A549 (cell line): ENCODE measurements around the gene DDX47. TPM values are rescaled to one million over a fixed set of nuclear protein-coding genes. Genes with fewer than 3 reads are reported as not detected.

Experiments used
- ATAC-seq, 2 experiments: fragments of 200-7000 bp in 1 of 2; fragments of >200 bp in 1 of 2; cut with Nextera tagmentation in 1 of 2; cut with Tn5 transposase in 1 of 2; 3 replicates each; pipeline versions ENCODE4 v1.8.0 to v1.9.1; 2018 to 2020; ENCODE audit warnings: mild to moderate bottlenecking in 1 of 2, moderate library complexity in 1 of 2
- CTCF ChIA-PET: fragments of 300-600 bp; sonication (Branson Sonifier 250); formaldehyde crosslinking; extraction: SDS; loops from one replicate; lab custom pipeline; 2021; ENCODE audit warnings: antibody characterized with exemption, inconsistent platforms; lab: Yijun Ruan, JAX
- POLR2A ChIA-PET: fragments of 350-600 bp; formaldehyde crosslinking; extraction: SDS; loops from one replicate; lab custom pipeline; 2021; ENCODE audit warnings: antibody characterized with exemption, inconsistent platforms; lab: Yijun Ruan, JAX
- DNase-seq, 2 experiments: peaks; one replicate each; pipeline versions ENCODE4 v3.0.0 to v3.0.0-alpha.2; 2011 to 2016; ENCODE audit warnings: low read depth in 1 of 2, low spot score in 1 of 2
- FAIRE-seq: peaks from 2 replicates; lab custom pipeline; 2011; peaks lifted over from hg19 to GRCh38; lab: Jason Lieb, UNC
- H3K27ac ChIP-seq, 2 experiments: fragments of >200 bp; sonication (Bioruptor Twin); formaldehyde crosslinking; 3 replicates each; pipeline ENCODE4 v1.5.1; 2016 to 2017
- H3K4me1 ChIP-seq: fragments of >200 bp; sonication (Bioruptor Twin); formaldehyde crosslinking; 3 replicates; pipeline ENCODE4 v1.6.1; 2016
- H3K4me2 ChIP-seq: fragments of >200 bp; sonication (Bioruptor Twin); formaldehyde crosslinking; 3 replicates; pipeline ENCODE4 v1.6.1; 2016
- H3K4me3 ChIP-seq: fragments of >200 bp; sonication (Bioruptor Twin); formaldehyde crosslinking; 3 replicates; pipeline ENCODE4 v1.5.1; 2016
- H3K9me3 ChIP-seq: fragments of >200 bp; sonication (Bioruptor Twin); formaldehyde crosslinking; 3 replicates; pipeline ENCODE4 v1.6.1; 2016
- CEBPB ChIP-seq, 2 experiments: fragments of >200 bp in 1 of 2; sonication (Bioruptor Twin) in 1 of 2; formaldehyde crosslinking in 1 of 2; IDR thresholded peaks; 2 replicates each; pipeline ENCODE4 v1.6.1; 2012 to 2016
- CHD2 ChIP-seq: fragments of 150-350 bp; IDR thresholded peaks from 2 replicates; pipeline ENCODE4 v1.6.1; 2014; ENCODE audit warnings: low read length; ENCODE audit not compliant: partially characterized antibody
- CHD4 ChIP-seq: fragments of 200-600 bp; sonication (generic); IDR thresholded peaks from 2 replicates; pipeline ENCODE4 v1.6.1; 2016; ENCODE audit warnings: antibody characterized with exemption, mild to moderate bottlenecking, borderline replicate concordance
- EHF ChIP-seq: fragments of 250-450 bp; sonication (Bioruptor Pico); IDR thresholded peaks from 2 replicates; pipeline ENCODE4 v1.5.0; 2020; ENCODE audit warnings: mild to moderate bottlenecking
- HDAC2 ChIP-seq: fragments of 200-600 bp; sonication (generic); IDR thresholded peaks from 2 replicates; pipeline ENCODE4 v1.6.1; 2016
- HOXA7 ChIP-seq: fragments of 250-450 bp; sonication (Bioruptor Pico); IDR thresholded peaks from 2 replicates; pipeline ENCODE4 v1.5.0; 2020; ENCODE audit warnings: mild to moderate bottlenecking, moderate library complexity
- HOXB13 ChIP-seq: fragments of 250-450 bp; sonication (Bioruptor Pico); IDR thresholded peaks from 2 replicates; pipeline ENCODE4 v1.5.0; 2020; ENCODE audit warnings: low read depth, mild to moderate bottlenecking, moderate library complexity
- JUN ChIP-seq, 2 experiments: fragments of >200 bp; sonication (Bioruptor Twin); formaldehyde crosslinking; IDR thresholded peaks; 2 replicates in 1 of 2; 3 replicates in 1 of 2; pipeline ENCODE4 v1.6.1; 2016 to 2017
- KDM5A ChIP-seq: fragments of 200-600 bp; sonication (generic); IDR thresholded peaks from 2 replicates; pipeline ENCODE4 v1.6.1; 2016; ENCODE audit warnings: antibody characterized with exemption, mild to moderate bottlenecking
- MAFK ChIP-seq: fragments of 450-650 bp; IDR thresholded peaks from 2 replicates; pipeline ENCODE4 v1.6.1; 2014; ENCODE audit not compliant: partially characterized antibody
- NPAS2 ChIP-seq: fragments of 250-450 bp; sonication (Bioruptor Pico); IDR thresholded peaks from 2 replicates; pipeline ENCODE4 v1.8.0; 2022; ENCODE audit warnings: mild to moderate bottlenecking, moderate library complexity, borderline replicate concordance
- NR3C1 ChIP-seq: fragments of >200 bp; sonication (Bioruptor Twin); formaldehyde crosslinking; IDR thresholded peaks from 3 replicates; pipeline ENCODE4 v1.6.1; 2017
- PHF8 ChIP-seq: fragments of 200-600 bp; sonication (generic); IDR thresholded peaks from 2 replicates; pipeline ENCODE4 v1.6.1; 2016; ENCODE audit warnings: low read depth, mild to moderate bottlenecking, antibody characterized with exemption, moderate library complexity, borderline replicate concordance
- POLR2A ChIP-seq: IDR thresholded peaks from 2 replicates; pipeline ENCODE4 v1.6.1; 2012; ENCODE audit warnings: mild to moderate bottlenecking, low read length
- POLR2AphosphoS2 ChIP-seq: conservative IDR thresholded peaks from 2 replicates; pipeline ENCODE4 v1.6.1; 2012; ENCODE audit warnings: low read length, improper control_type of control experiment, inconsistent platforms
- RAD21 ChIP-seq, 2 experiments: fragments of >200 bp in 1 of 2; sonication (Bioruptor Twin) in 1 of 2; formaldehyde crosslinking in 1 of 2; IDR thresholded peaks in 1 of 2; conservative IDR thresholded peaks in 1 of 2; 2 replicates in 1 of 2; 3 replicates in 1 of 2; pipeline ENCODE4 v1.6.1; 2012 to 2018; ENCODE audit warnings: inconsistent platforms in 1 of 2
- RARB ChIP-seq: fragments of 250-450 bp; sonication (Bioruptor Pico); IDR thresholded peaks from 2 replicates; pipeline ENCODE4 v1.8.0; 2021; ENCODE audit warnings: mild to moderate bottlenecking, moderate library complexity
- RFX5 ChIP-seq: fragments of 450-650 bp; IDR thresholded peaks from 2 replicates; pipeline ENCODE4 v1.7.1; 2014; ENCODE audit warnings: antibody characterized with exemption, mild to moderate bottlenecking, moderate library complexity
- SMC3 ChIP-seq: fragments of >200 bp; sonication (Bioruptor Twin); formaldehyde crosslinking; IDR thresholded peaks from 3 replicates; pipeline ENCODE4 v1.6.1; 2018; ENCODE audit warnings: inconsistent platforms
- ZFP36 ChIP-seq: fragments of 450-650 bp; IDR thresholded peaks from 2 replicates; pipeline ENCODE4 v1.6.1; 2014; ENCODE audit warnings: borderline replicate concordance; ENCODE audit not compliant: partially characterized antibody
- WGBS: methylation state at CpG from one replicate; pipeline ENCODE4 v1.1.6; 2017; ENCODE audit errors: missing lambda C conversion rate; 5-methylcytosine and 5-hydroxymethylcytosine counted together
- polyA plus RNA-seq, 4 experiments: library from polyadenylated mRNA; depleted of rRNA in 3 of 4; stranded (reverse); fragments of >200 nt; fragmentation: RNase III in 1 of 4; extraction: RNeasy Plus Mini Kit Qiagen cat#74134 plus additional on column Dnase treatment in 1 of 4; gene quantifications; 2 replicates in 3 of 4; 3 replicates in 1 of 4; pipeline ENCODE4 v1.2.3, GENCODE V29; 2011 to 2017
- TF ChIP-seq, protein P1 (sequence below): fragments of 250-450 bp; sonication (Bioruptor Pico); IDR thresholded peaks from 2 replicates; pipeline ENCODE4 v1.5.0; 2021; ENCODE audit warnings: mild to moderate bottlenecking, moderate library complexity, borderline replicate concordance
- TF ChIP-seq, protein P2 (sequence below): IDR thresholded peaks from 2 replicates; pipeline ENCODE4 v1.6.1; 2012
- TF ChIP-seq, protein P3 (sequence below): IDR thresholded peaks from 2 replicates; pipeline ENCODE4 v1.6.1; 2012
- TF ChIP-seq, protein P4 (sequence below): fragments of >200 bp; sonication (Bioruptor Twin); formaldehyde crosslinking; IDR thresholded peaks from 3 replicates; pipeline ENCODE4 v1.5.1; 2016
- TF ChIP-seq, protein P5 (sequence below): fragments of 450-650 bp; IDR thresholded peaks from 2 replicates; pipeline ENCODE4 v1.6.1; 2014; ENCODE audit warnings: antibody characterized with exemption

Gene DDX47
- polyA plus RNA-seq, 2 of the 4 experiments (the other 2 are of a cell fraction) = 81.6 to 144 TPM

DNA sequence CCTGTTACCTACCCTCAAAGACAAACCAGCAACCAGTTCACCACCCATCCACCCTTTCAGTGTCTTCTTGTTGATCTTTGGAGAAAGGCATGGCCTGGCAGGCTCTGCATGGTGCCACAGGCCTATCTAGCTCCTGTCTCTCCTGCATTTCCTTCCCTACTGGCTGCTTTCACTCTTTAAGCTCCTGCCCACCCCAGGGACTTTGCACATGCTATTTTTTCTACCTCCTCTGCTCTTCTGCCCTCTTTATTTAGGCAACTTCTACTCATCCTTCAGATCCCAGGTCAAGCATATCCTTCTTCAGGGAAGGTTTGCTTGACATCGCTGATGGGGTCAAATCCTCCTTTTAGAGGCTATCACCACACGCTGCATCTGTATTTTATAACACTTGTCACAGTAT lies 51.1 kb downstream of the DDX47 start (continued):
- TF ChIP-seq, protein P1, sequence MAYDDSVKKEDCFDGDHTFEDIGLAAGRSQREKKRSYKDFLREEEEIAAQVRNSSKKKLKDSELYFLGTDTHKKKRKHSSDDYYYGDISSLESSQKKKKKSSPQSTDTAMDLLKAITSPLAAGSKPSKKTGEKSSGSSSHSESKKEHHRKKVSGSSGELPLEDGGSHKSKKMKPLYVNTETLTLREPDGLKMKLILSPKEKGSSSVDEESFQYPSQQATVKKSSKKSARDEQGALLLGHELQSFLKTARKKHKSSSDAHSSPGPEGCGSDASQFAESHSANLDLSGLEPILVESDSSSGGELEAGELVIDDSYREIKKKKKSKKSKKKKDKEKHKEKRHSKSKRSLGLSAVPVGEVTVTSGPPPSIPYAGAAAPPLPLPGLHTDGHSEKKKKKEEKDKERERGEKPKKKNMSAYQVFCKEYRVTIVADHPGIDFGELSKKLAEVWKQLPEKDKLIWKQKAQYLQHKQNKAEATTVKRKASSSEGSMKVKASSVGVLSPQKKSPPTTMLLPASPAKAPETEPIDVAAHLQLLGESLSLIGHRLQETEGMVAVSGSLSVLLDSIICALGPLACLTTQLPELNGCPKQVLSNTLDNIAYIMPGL (CRISPR knock-in tag) = no peak
- TF ChIP-seq, protein P2, sequence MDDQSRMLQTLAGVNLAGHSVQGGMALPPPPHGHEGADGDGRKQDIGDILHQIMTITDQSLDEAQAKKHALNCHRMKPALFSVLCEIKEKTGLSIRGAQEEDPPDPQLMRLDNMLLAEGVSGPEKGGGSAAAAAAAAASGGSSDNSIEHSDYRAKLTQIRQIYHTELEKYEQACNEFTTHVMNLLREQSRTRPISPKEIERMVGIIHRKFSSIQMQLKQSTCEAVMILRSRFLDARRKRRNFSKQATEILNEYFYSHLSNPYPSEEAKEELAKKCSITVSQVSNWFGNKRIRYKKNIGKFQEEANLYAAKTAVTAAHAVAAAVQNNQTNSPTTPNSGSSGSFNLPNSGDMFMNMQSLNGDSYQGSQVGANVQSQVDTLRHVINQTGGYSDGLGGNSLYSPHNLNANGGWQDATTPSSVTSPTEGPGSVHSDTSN = no peak
- TF ChIP-seq CHD2 (no peak), RFX5 (no peak), JUN (IDR thresholded peaks at IDR 0.05) (no peak), CEBPB (IDR thresholded peaks at IDR 0.05) (no peak), NR3C1 (no peak), RARB (CRISPR knock-in tag) (no peak), POLR2A (no peak), SMC3 (no peak)
- TF ChIP-seq, protein P3, sequence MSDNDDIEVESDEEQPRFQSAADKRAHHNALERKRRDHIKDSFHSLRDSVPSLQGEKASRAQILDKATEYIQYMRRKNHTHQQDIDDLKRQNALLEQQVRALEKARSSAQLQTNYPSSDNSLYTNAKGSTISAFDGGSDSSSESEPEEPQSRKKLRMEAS = no peak
- TF ChIP-seq, all 56 proteins: peak for 0

DNA sequence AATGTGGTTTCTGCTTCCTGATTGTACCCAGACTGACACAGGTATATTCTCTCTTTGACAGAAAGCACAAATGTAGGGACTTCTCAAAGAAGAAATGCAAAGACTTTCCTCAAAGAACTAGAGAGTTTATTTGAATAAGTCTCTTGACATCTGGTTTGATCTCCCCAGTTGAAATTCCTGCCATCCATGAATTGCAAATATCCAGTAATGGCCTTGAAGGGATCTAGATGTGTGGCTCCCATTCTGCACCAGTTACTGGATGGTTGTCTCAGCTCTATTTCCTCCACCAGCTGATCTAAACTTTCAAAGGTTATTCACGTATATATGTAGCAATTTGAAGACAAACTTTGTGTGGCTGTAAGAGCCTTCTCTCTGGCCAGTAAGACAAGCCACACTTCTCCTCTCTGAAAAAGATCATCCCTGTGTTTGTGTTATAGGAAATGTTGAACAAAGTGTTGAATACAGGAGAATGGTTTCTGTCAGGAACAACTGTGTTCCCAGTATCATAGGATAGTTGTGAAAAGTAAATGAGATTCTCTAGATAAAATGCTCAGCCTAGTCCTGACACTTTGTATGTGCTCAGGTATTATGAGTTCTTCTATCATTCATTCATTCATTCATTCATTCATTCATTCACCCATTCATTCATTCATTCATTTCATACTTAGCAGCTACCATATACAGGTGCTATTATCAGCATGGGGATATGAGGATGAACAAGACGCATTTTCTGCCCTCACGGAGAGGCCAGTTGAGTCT lies 55.5 kb downstream of the DDX47 start:
- POLR2A ChIA-PET = no interaction called here
- ATAC-seq = no peak
- no peak for TF ChIP-seq POLR2A
- TF ChIP-seq PHF8 = no peak
- TF ChIP-seq EHF (CRISPR knock-in tag) = no peak
- no peak for TF ChIP-seq POLR2AphosphoS2
- no peak for TF ChIP-seq NPAS2 (CRISPR knock-in tag)
- TF ChIP-seq, protein P4, sequence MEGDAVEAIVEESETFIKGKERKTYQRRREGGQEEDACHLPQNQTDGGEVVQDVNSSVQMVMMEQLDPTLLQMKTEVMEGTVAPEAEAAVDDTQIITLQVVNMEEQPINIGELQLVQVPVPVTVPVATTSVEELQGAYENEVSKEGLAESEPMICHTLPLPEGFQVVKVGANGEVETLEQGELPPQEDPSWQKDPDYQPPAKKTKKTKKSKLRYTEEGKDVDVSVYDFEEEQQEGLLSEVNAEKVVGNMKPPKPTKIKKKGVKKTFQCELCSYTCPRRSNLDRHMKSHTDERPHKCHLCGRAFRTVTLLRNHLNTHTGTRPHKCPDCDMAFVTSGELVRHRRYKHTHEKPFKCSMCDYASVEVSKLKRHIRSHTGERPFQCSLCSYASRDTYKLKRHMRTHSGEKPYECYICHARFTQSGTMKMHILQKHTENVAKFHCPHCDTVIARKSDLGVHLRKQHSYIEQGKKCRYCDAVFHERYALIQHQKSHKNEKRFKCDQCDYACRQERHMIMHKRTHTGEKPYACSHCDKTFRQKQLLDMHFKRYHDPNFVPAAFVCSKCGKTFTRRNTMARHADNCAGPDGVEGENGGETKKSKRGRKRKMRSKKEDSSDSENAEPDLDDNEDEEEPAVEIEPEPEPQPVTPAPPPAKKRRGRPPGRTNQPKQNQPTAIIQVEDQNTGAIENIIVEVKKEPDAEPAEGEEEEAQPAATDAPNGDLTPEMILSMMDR = no peak
- no peak for TF ChIP-seq CHD4
- TF ChIP-seq, protein P3 = no peak
- TF ChIP-seq HOXB13 = no peak
- no peak for TF ChIP-seq HDAC2
- no peak for TF ChIP-seq ZFP36
- TF ChIP-seq HOXA7 = no peak
- TF ChIP-seq KDM5A = no peak
- TF ChIP-seq, protein P5, sequence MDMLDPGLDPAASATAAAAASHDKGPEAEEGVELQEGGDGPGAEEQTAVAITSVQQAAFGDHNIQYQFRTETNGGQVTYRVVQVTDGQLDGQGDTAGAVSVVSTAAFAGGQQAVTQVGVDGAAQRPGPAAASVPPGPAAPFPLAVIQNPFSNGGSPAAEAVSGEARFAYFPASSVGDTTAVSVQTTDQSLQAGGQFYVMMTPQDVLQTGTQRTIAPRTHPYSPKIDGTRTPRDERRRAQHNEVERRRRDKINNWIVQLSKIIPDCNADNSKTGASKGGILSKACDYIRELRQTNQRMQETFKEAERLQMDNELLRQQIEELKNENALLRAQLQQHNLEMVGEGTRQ = no peak
- TF ChIP-seq MAFK = no peak
- TF ChIP-seq RFX5 = no peak
- TF ChIP-seq RAD21 (conservative IDR thresholded peaks at IDR 0.05 in 1 of 2, IDR thresholded peaks at IDR 0.05 in 1 of 2) = no peak
- TF ChIP-seq, all 56 proteins: peak for 0
- Histone ChIP-seq H3K4me1 (peaks cover 47% of the 10 kb centered on the region), H3K4me3 (no peak overlapping the region), H3K4me2 (no peak overlapping the region), H3K27ac (peak overlapping the region; percentile 72 to 98; a peak in 5 of 6 replicates), H3K9me3 (peaks cover 6% of the 10 kb centered on the region; the same call in 2 of the 3 replicates)
- 96% methylated on average over 3 of the region's 3 CpGs for WGBS
- DNase-seq (no peak), FAIRE-seq (peak; percentile 79)
- CTCF ChIA-PET = interaction anchor here (1.0 to 3.6 kb wide), 4 partner anchors 8 to 32 kb away, joined by 3 to 12 read pairs (median 6); partner anchors contain the start of gene GPRC5A
